Measurements from ENCODE around the gene BAX.
"Not testable (repeated sequence)": the region's sequence is repeated elsewhere in the genome, so short reads cannot be mapped to it uniquely, and the experiment has no call there.

Gene BAX

GRCh38 chr19:48927692-48928091 lies 27.0 kb upstream of the BAX start:
- H3K27ac ChIP-seq, result peak overlapping the region in 2 of 21 experiments; percentile 14 to 28
- not testable (repeated sequence) for H3K4me3 ChIP-seq

DNA sequence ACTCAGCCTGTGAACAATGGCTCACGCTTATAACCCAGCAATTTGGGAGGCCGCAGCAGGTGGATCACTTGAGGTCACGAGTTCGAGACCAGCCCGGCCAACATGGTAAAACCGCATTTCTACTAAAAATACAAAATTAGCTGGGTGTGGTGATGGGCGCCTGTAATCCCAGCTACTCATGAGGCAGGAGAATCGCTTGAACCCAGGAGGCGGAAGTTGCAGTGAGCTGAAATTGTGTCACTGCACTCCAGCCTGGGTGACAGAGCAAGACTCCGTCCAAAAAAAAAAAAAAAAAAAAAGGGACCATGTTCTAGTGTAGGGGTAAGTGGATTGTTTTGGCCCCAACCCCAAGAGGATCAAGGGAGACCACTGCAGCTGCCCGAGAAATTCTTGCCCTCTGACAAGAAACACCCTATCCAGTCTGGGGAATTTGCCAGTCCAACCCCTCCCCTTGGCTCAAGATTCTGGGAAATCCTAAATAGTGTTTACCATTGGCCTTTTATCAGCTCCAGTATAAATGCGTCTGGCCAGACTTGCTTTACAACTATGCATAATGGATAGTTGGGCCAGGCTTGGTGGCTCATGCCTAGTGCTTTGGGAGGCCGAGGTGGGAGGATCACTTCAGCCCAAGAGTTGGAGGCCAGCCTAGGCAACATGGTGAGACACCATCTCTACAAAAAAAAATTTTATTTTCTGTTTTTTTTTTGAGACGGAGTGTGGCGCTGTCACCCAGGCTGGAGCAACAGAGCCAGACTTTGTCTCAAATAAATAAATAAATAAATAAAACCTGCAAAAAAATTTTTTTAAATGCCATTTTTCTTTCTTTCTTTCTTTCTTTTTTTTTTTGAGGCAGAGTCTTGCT lies 26.3 kb upstream of the BAX start:
- Histone ChIP-seq H3K4me3 (no peak overlapping the region), H3K27ac (peak overlapping the region in 2 of 21 experiments; percentile 14 to 28)

GRCh38 chr19:48933382-48933932 lies 21.2 kb upstream of the BAX start, which contains the start of gene DHDH:
Gene DHDH (plus strand): TSS chr19:48933699. CDS start chr19:48933722, 23 bp downstream.
- peak within 1 kb of the TSS in 4 of 21 experiments; percentile 6 to 66 (median 18) for H3K27ac ChIP-seq
- H3K4me3 ChIP-seq, result peak within 1 kb of the TSS; percentile 27 to 48 (median 32)

DNA sequence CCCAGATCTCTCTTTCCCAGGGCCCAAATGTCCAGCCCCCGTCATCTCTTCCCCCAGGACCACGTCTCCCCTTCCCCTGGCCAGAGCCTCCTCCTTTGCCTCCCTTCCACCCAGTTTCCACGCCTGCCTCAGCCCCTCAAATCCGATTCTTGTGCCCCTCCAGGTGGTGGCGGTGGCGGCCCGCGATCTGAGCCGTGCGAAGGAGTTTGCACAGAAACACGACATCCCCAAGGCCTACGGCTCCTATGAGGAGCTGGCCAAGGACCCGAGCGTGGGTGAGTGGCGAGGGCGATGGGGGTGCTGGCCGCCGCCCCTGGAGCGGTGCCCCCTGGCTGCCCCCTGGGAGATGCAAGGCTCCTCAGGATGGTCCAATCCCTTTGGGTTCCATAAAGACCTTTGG lies 19.8 kb upstream of the BAX start:
- Histone ChIP-seq H3K4me3 (no peak overlapping the region), H3K27ac (no peak overlapping the region)

DNA sequence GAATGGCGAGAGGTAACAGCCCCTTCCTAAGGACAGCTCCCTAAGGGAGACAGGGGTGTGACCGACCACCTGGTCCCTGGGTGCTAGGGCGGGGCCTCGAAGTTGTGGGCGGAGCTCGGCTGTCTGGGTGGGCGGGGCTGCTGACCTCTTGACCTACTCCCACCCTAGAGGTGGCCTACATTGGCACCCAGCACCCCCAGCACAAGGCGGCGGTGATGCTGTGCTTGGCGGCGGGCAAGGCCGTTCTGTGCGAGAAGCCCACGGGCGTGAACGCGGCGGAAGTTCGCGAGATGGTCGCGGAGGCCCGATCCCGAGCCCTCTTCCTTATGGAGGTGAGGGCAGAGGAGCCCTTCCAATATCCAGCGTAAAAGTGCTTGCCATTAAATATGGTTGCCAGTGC lies 18.8 kb upstream of the BAX start:
- no peak overlapping the region for H3K4me3 ChIP-seq
- no peak overlapping the region for H3K27ac ChIP-seq

DNA sequence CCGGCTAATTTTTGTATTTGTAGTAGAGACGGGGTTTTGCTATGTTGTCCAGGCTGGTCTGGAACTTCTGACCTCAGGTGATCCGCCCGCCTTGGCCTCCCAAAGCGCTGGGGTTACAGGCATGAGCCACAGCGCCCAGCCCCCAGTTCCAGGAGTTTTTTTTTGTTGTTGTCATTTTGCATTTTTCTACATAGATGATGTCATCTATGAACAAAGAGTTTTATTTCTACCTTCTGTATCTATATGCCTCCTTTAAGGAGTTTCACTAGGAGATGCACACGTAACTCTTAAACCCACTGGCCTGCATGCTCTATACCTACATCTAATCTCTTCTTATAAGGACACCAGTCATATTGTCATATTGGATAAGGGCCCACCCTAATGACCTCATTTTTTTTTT lies 16.4 kb upstream of the BAX start:
- Histone ChIP-seq H3K27ac (no peak overlapping the region), H3K4me3 (no peak overlapping the region)

GRCh38 chr19:48940902-48941301 lies 13.8 kb upstream of the BAX start:
- Histone ChIP-seq H3K4me3 (no peak overlapping the region), H3K27ac (no peak overlapping the region)

DNA sequence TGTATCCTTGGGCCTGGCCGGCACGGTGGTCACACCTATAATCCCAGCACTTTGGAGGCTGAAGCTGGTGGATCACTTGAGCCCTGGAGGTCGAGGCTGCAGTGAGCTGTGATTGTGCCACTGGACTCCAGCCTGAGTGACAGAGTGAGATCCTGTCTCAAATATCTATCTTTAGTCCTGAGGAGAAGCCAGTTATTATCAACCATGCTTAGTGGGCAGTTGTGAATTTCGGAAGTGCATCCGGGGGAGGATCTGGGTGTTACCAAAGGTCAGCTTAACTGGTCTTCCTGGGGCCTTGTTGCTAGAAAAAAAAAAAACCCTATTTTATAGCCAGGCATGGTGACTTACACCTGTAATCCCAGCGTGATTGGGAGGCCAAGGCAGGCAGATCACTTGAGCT lies 11.6 kb upstream of the BAX start:
- Histone ChIP-seq H3K4me3 (no peak overlapping the region), H3K27ac (no peak overlapping the region)

- Histone ChIP-seq H3K4me3 (no peak overlapping the region), H3K27ac (no peak overlapping the region)
Measured at GRCh38 chr19:48945415-48945814, 9.3 kb upstream of the BAX start.

- H3K27ac ChIP-seq, result no peak overlapping the region
- H3K4me3 ChIP-seq, result no peak overlapping the region
Measured at GRCh38 chr19:48945817-48946216, 8.9 kb upstream of the BAX start.

- Histone ChIP-seq H3K4me3 (no peak overlapping the region), H3K27ac (no peak overlapping the region)
Measured at GRCh38 chr19:48946463-48947257, 8.0 kb upstream of the BAX start.

DNA sequence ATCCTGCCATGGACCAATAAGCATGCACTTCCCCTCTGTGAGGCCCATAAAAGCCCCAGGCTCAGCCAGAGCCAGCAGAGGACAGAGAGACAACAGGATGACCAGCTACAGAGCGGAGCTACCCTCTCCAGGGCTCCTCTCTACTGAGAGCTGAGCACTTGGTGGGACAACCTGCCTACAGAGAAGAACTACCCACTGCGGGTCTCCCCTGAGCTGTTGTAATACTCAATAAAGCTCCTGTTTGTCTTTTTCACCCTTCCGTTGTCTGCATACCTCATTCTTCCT lies 7.5 kb upstream of the BAX start:
- H3K4me3 ChIP-seq, result no peak overlapping the region

DNA sequence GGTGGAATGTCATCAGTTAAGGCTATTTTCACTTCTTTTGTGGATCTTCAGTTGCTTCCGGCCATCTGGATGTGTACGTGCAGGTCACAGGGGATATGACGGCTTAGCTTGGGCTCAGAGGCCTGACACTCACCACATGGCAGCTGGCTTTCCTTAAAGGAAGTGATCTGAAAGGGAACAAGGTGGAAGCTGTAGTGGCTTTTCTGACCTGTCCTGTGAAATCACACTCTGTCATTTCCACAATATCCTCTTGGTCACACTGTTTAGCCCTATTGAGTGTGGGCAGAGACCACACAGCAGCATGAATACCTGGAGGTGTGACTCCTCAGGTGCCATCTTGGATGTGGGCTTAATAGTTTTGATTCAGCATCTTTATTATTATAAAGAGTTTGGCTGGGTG lies 4.5 kb upstream of the BAX start:
- no peak overlapping the region for H3K27ac ChIP-seq
- H3K4me3 ChIP-seq, result no peak overlapping the region

More for the DNA sequence above, 7.5 kb upstream of the BAX start:
- H3K27ac ChIP-seq, result no peak overlapping the region

DNA sequence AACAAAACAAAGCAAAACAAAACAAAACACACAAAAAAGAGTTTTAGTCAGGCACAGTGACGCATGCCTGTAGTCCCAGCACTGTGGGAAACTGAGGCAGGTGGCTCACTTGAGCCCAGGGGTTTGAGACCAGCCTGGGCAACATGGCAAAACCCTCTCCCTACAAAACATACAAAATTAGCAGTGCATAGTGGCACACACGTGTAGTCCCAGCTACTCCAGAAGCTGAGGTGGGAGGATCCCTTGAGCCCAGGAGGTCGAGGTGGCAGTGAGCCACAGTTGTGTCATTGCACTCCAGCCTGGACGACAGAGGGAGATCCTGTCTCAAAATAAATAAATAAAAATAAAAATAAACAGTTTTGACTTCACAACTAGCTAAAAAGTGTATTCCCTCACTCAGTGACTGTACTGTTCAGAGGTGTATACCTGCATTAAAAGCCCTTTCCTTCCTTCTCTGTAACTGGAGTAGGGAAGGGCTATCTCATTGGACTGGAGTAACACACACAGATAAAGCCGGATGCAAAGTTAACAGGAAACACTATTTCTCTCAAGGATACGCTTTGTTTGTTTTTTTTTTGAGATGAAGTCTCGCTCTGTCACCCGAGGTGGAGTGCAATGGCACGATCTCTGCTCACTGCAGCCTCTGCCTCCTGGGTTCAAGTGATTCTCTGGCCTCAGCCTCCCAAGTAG lies 3.7 kb upstream of the BAX start:
- Histone ChIP-seq H3K27ac (no peak overlapping the region), H3K4me3 (no peak overlapping the region)

DNA sequence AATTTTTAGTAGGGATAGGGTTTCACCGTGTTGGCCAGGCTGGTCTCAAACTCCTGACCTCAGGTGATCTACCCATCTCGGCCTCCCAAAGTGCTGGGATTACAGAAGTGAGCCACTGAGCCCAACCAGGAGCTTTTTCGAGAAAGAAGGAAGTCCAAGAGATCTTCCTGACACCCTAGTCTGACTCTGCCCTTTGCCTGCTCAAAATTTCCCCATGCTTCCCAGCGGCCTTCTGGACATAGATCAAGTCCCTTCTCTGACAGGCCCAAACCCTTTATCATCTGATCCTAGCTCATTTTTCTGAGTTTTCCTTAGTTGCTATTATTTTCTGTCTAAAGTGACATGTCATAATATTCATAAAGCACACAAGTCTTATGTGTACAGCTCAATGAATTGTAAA lies 1.5 kb upstream of the BAX start:
- no peak overlapping the region for H3K27ac ChIP-seq
- H3K4me3 ChIP-seq, result no peak overlapping the region

- H3K27ac ChIP-seq, result peak overlapping the region in 17 of 21 experiments; percentile 80 to 99 (median 93)
- H3K4me3 ChIP-seq, result peak overlapping the region; percentile 76 to 97 (median 89)
Measured at GRCh38 chr19:48953990-48954594, 583 bp upstream of the BAX start.

DNA sequence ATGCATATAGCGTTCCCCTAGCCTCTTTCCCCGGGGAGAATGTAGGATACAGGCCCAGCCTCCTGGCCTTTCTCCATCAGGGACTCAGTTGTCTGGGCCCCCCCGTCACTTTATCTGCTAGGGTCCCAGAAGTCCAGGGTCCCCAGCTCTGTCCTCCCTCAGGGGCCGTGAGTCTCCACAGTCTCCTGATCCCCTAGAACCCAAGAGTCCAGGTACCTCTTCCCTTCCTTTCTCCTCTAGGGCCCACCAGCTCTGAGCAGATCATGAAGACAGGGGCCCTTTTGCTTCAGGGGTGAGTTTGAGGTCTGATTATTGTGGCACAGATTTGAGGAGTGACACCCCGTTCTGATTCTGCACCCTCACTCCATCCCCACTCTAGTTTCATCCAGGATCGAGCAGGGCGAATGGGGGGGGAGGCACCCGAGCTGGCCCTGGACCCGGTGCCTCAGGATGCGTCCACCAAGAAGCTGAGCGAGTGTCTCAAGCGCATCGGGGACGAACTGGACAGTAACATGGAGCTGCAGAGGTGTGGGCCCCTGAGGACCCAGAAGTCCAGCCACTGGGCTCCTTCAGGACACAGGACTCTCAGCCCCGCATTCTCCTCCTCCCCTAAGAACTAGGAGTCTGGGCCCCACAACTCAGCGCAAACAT lies 758 bp downstream of the BAX start:
- H3K4me3 ChIP-seq, result peak overlapping the region; percentile 76 to 97 (median 89)

DNA sequence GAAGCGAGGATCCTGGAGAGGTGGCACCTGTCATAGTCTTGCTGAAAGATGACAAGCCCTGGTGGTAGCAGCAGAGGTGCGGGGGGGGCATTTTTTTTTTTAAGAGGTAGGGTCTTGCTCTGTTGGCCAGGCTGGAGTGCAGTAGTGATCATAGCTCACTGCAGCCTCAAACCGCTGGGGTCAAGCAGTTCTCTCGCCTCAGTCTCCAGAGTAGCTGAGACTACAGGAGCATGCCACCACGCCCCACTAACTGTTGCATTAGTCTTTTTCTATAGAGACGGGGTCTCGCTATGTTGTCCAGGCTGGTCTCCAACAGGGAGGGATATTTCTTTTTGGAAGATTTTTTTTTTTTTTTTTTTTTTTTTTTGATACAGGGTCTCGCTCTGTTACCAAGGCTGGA lies 3.3 kb downstream of the BAX start:
- H3K4me3 ChIP-seq, result no peak overlapping the region
- H3K27ac ChIP-seq, result no peak overlapping the region

More for the DNA sequence above, 758 bp downstream of the BAX start:
- peak overlapping the region; percentile 80 to 99 (median 95) for H3K27ac ChIP-seq

Data from skin epidermis (tissue), 12 donors.